Endodermal cell (in vitro differentiated cells): ENCODE data around the gene STAT6. TPM values are rescaled to one million over a fixed set of nuclear protein-coding genes. Genes with fewer than 3 reads are reported as not detected.

Source experiments
- DNase-seq: peaks from one replicate; pipeline ENCODE4 v3.0.0-alpha.2; 2017
- H3K27ac ChIP-seq: 2 replicates; pipeline ENCODE4 v1.5.1; 2013; ENCODE audit warnings: mild to moderate bottlenecking, low read depth, low read length, moderate library complexity
- H3K27me3 ChIP-seq: 2 replicates; pipeline ENCODE4 v1.6.1; 2013; ENCODE audit warnings: mild to moderate bottlenecking, low read length, moderate library complexity; ENCODE audit not compliant: insufficient read depth, control insufficient read depth, poor library complexity, severe bottlenecking
- H3K36me3 ChIP-seq: 2 replicates; pipeline ENCODE4 v1.7.0; 2013; ENCODE audit warnings: mild to moderate bottlenecking, low read length, moderate library complexity; ENCODE audit not compliant: control insufficient read depth, insufficient read depth
- H3K4me1 ChIP-seq: one replicate; pipeline ENCODE4 v1.7.0; 2013; ENCODE audit warnings: low read length; ENCODE audit not compliant: control insufficient read depth, insufficient read depth
- H3K4me3 ChIP-seq: 2 replicates; pipeline ENCODE4 v1.5.1; 2013; ENCODE audit warnings: mild to moderate bottlenecking, low read length, moderate library complexity
- H3K9ac ChIP-seq: 2 replicates; pipeline ENCODE4 v1.6.1; 2013; ENCODE audit warnings: mild to moderate bottlenecking, low read length, moderate library complexity; ENCODE audit not compliant: poor library complexity, severe bottlenecking; ENCODE audit errors: extremely low read depth
- H3K9me3 ChIP-seq: 2 replicates; pipeline ENCODE4 v1.6.1; 2013; ENCODE audit warnings: mild to moderate bottlenecking, low read length, moderate library complexity; ENCODE audit not compliant: control insufficient read depth
- H3K27ac Mint-ChIP-seq: 2 replicates; pipeline ENCODE4 v1.8.0; 2020; ENCODE audit warnings: mixed read lengths
- H3K27me3 Mint-ChIP-seq: 2 replicates; pipeline ENCODE4 v1.8.0; 2021; ENCODE audit warnings: mild to moderate bottlenecking, mixed read lengths; ENCODE audit not compliant: insufficient read depth
- H3K36me3 Mint-ChIP-seq: 2 replicates; pipeline ENCODE4 v1.8.0; 2020; ENCODE audit warnings: low read depth, mixed read lengths
- H3K4me1 Mint-ChIP-seq: 2 replicates; pipeline ENCODE4 v1.8.0; 2020; ENCODE audit warnings: mixed read lengths
- H3K4me3 Mint-ChIP-seq: 2 replicates; pipeline ENCODE4 v1.8.0; 2020; ENCODE audit warnings: mild to moderate bottlenecking, moderate library complexity, mixed read lengths
- H3K9me3 Mint-ChIP-seq: 2 replicates; pipeline ENCODE4 v1.8.0; 2020; ENCODE audit warnings: mild to moderate bottlenecking, mixed read lengths
- WGBS, 2 experiments: methylation state at CpG; one replicate each; pipeline versions ENCODE4 v1.1.5 to v1.1.7; 2013; ENCODE audit warnings: missing lambda C conversion rate in 2 of 2, mixed read lengths in 1 of 2; ENCODE audit not compliant: insufficient coverage in 1 of 2, insufficient read length in 1 of 2; 5-methylcytosine and 5-hydroxymethylcytosine counted together
- total RNA-seq, 2 donors: library from RNA; stranded (reverse); fragmentation: NEBNext Ultra II Directional in 1 of 2; extraction: Animal tissue kit (Norgen Biotek cat#: 25700) in 1 of 2; gene quantifications; 2 replicates in 1 of 2; 3 replicates in 1 of 2; pipeline ENCODE4 v1.2.1, GENCODE V29; 2021
- TF ChIP-seq, protein P1 (sequence below): fragments of 200-600 bp; sonication (generic); conservative IDR thresholded peaks from 2 replicates; pipeline ENCODE4 v1.5.0; 2021; ENCODE audit warnings: antibody characterized with exemption, mild to moderate bottlenecking

The STAT6 gene
- total RNA-seq, 2 donors from 2014 or later: 60.2 to 102 TPM

DNA sequence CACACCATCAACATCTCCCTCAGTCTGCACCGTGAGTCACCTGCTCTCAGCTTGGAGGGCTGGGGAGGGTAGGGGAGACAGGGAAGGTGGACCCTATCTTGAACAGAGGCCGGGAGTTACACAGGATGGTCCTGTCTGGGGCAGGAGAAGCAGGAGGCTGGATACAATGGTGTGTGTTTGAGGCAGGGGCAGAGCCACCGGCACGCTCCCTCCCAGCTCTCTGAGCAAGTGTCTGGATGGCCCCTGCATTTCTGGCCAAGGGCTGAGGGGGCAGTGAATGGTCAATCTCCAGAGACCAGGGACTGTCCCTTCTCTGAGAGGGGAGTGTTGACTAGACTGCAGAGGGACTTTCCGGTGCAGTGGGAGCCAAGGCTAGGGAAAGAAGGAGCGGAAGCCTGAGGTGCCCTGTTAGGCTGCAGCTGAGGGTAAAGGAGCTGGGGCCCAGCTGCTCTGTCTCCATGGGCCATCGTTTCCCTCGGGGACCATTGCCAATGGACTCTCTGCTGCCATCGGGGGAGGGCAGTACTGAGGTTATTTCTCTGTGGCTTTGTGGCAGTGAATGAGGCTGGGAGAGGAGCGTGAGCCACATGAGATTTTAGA lies 34.4 kb upstream of the STAT6 start:
- peaks cover 26% of the 10 kb centered on the region for H3K4me1 ChIP-seq
- no peaks in the 10 kb centered on the region for H3K9me3 ChIP-seq
- H3K4me1 Mint-ChIP-seq: peaks cover 36% of the 10 kb centered on the region
- H3K27me3 Mint-ChIP-seq: no peaks in the 10 kb centered on the region
- no peaks in the 10 kb centered on the region for H3K9me3 Mint-ChIP-seq
- no peak overlapping the region for H3K4me3 Mint-ChIP-seq
- H3K36me3 ChIP-seq: peaks cover 65% of the 10 kb centered on the region
- no peaks in the 10 kb centered on the region for H3K27me3 ChIP-seq
- no peak overlapping the region for H3K4me3 ChIP-seq
- H3K27ac Mint-ChIP-seq: peak overlapping the region; percentile 55
- no peak overlapping the region for H3K27ac ChIP-seq
- WGBS, 2 experiments: 92 to 95% methylated on average over 4 to 10 of the region's 10 CpGs
- H3K9ac ChIP-seq: no peak overlapping the region
- peaks cover 56% of the 10 kb centered on the region for H3K36me3 Mint-ChIP-seq
- no peak for DNase-seq
- TF ChIP-seq, protein P1, sequence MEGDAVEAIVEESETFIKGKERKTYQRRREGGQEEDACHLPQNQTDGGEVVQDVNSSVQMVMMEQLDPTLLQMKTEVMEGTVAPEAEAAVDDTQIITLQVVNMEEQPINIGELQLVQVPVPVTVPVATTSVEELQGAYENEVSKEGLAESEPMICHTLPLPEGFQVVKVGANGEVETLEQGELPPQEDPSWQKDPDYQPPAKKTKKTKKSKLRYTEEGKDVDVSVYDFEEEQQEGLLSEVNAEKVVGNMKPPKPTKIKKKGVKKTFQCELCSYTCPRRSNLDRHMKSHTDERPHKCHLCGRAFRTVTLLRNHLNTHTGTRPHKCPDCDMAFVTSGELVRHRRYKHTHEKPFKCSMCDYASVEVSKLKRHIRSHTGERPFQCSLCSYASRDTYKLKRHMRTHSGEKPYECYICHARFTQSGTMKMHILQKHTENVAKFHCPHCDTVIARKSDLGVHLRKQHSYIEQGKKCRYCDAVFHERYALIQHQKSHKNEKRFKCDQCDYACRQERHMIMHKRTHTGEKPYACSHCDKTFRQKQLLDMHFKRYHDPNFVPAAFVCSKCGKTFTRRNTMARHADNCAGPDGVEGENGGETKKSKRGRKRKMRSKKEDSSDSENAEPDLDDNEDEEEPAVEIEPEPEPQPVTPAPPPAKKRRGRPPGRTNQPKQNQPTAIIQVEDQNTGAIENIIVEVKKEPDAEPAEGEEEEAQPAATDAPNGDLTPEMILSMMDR: no peak

DNA sequence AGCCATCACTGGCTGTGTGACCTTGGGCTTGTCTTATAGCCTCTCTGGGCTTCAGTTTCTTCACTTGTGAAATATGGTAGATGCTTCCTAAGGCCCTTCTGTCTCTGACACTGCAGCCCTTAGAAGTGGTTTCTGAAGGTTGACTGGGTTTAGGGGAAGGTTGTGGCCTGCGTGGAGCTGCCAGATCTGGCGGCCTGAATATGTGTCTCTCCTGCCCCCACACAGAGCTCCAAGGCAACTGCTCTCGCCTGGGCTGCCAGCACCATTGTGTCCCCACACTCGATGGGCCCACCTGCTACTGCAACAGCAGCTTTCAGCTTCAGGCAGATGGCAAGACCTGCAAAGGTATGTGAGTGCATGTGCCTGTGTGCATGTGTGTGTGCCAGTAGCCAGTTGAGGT lies 32.3 kb upstream of the STAT6 start:
- Histone ChIP-seq H3K27me3 (no peaks in the 10 kb centered on the region), H3K9ac (no peak overlapping the region), H3K27ac (no peak overlapping the region), H3K4me3 (no peak overlapping the region), H3K36me3 (peaks cover 62% of the 10 kb centered on the region), H3K4me1 (peaks cover 12% of the 10 kb centered on the region), H3K9me3 (no peaks in the 10 kb centered on the region)
- Mint-ChIP-seq H3K4me3 (no peak overlapping the region), H3K27ac (no peak overlapping the region), H3K27me3 (no peaks in the 10 kb centered on the region), H3K4me1 (peaks cover 26% of the 10 kb centered on the region), H3K36me3 (peaks cover 57% of the 10 kb centered on the region), H3K9me3 (no peaks in the 10 kb centered on the region)
- 80 to 93% methylated on average over 3 to 4 of the region's 4 CpGs for WGBS, 2 experiments
- no peak for DNase-seq
- TF ChIP-seq, protein P1: no peak

DNA sequence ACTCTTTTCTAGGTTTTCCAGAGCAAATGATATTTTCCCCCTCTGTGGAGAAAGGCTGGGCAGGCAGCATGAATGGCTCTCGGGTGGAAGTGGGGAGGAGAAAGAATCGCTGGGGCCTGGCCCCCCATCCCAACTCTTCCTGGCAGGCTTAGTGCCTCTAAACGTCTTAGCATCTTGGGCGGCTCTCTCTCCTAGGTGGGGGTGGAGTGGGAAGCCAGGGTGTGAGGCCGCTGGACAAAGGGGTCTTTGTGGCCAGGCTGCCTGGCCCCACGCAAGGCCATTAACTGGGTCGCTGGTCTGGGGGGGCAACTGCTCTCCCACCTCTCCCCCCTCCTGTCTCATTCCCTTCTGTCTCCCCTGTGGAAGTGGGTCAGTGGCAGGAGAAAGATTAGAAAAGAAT lies 31.6 kb upstream of the STAT6 start:
- Mint-ChIP-seq H3K36me3 (peaks cover 58% of the 10 kb centered on the region), H3K9me3 (no peaks in the 10 kb centered on the region), H3K4me3 (no peak overlapping the region), H3K27me3 (no peaks in the 10 kb centered on the region), H3K27ac (no peak overlapping the region), H3K4me1 (peaks cover 23% of the 10 kb centered on the region)
- Histone ChIP-seq H3K27me3 (no peaks in the 10 kb centered on the region), H3K9ac (no peak overlapping the region), H3K9me3 (no peaks in the 10 kb centered on the region), H3K27ac (peak overlapping the region; percentile 21), H3K4me3 (no peak overlapping the region), H3K36me3 (peaks cover 56% of the 10 kb centered on the region), H3K4me1 (peaks cover 12% of the 10 kb centered on the region)
- TF ChIP-seq, protein P1: no peak
- 90 to 91% methylated on average over 2 to 7 of the region's 7 CpGs for WGBS, 2 experiments
- no peak for DNase-seq
